Osteoblast (primary cell): ENCODE measurements around the gene CNTN3. TPM values are rescaled to one million over a fixed set of nuclear protein-coding genes. Genes with fewer than 3 reads are reported as not detected.

Source experiments
- DNase-seq: peaks from one replicate; pipeline ENCODE4 v3.0.0; 2011; ENCODE audit warnings: low spot score, mixed read lengths; ENCODE audit not compliant: insufficient read length; ENCODE audit errors: missing footprints
- H2AFZ ChIP-seq: 2 replicates; pipeline ENCODE4 v1.6.0; 2011; ENCODE audit warnings: mild to moderate bottlenecking, low read length
- H3K27ac ChIP-seq: 2 replicates; pipeline ENCODE4 v1.5.1; 2011; ENCODE audit warnings: mild to moderate bottlenecking, low read depth, low read length, moderate library complexity
- H3K27me3 ChIP-seq: 2 replicates; pipeline ENCODE4 v1.6.0; 2012; ENCODE audit warnings: mild to moderate bottlenecking, control low read depth, inconsistent platforms, low read length, moderate library complexity; ENCODE audit not compliant: insufficient read depth
- H3K36me3 ChIP-seq: 2 replicates; pipeline ENCODE4 v1.5.1; 2011; ENCODE audit warnings: mild to moderate bottlenecking, low read length, control low read depth, moderate library complexity; ENCODE audit not compliant: insufficient read depth
- H3K4me1 ChIP-seq: 2 replicates; pipeline ENCODE4 v1.5.1; 2011; ENCODE audit warnings: mild to moderate bottlenecking, low read length, control low read depth, moderate library complexity; ENCODE audit not compliant: insufficient read depth
- H3K4me2 ChIP-seq: 2 replicates; pipeline ENCODE4 v1.6.0; 2011; ENCODE audit warnings: mild to moderate bottlenecking, low read length; ENCODE audit not compliant: insufficient read depth
- H3K4me3 ChIP-seq: fragments of 200-600 bp; sonication (generic); 3 replicates; pipeline ENCODE4 v1.5.1; 2012; ENCODE audit warnings: mild to moderate bottlenecking, low read length, inconsistent platforms; ENCODE audit not compliant: insufficient read depth
- H3K79me2 ChIP-seq: 2 replicates; pipeline ENCODE4 v1.6.0; 2012; ENCODE audit warnings: mild to moderate bottlenecking, low read length, control low read depth, inconsistent platforms; ENCODE audit not compliant: insufficient read depth
- H3K9me3 ChIP-seq: 2 replicates; pipeline ENCODE4 v1.5.1; 2011; ENCODE audit warnings: low read depth, low read length, control low read depth
- H4K20me1 ChIP-seq: 2 replicates; pipeline ENCODE4 v1.6.0; 2012; ENCODE audit warnings: mild to moderate bottlenecking, low read length, control low read depth; ENCODE audit not compliant: insufficient read depth
- CTCF ChIP-seq: IDR thresholded peaks from 2 replicates; pipeline ENCODE4 v1.5.1; 2011; ENCODE audit warnings: mild to moderate bottlenecking, low read depth, low read length, moderate library complexity; ENCODE audit errors: extremely low read depth
- total RNA-seq: library from RNA; depleted of rRNA; stranded (reverse); fragments of >200 nt; gene quantifications from 2 replicates; pipeline ENCODE4 v1.2.3, GENCODE V29; 2012

Gene CNTN3
- total RNA-seq = 0.29 and 0.36 TPM in 2 replicates

DNA sequence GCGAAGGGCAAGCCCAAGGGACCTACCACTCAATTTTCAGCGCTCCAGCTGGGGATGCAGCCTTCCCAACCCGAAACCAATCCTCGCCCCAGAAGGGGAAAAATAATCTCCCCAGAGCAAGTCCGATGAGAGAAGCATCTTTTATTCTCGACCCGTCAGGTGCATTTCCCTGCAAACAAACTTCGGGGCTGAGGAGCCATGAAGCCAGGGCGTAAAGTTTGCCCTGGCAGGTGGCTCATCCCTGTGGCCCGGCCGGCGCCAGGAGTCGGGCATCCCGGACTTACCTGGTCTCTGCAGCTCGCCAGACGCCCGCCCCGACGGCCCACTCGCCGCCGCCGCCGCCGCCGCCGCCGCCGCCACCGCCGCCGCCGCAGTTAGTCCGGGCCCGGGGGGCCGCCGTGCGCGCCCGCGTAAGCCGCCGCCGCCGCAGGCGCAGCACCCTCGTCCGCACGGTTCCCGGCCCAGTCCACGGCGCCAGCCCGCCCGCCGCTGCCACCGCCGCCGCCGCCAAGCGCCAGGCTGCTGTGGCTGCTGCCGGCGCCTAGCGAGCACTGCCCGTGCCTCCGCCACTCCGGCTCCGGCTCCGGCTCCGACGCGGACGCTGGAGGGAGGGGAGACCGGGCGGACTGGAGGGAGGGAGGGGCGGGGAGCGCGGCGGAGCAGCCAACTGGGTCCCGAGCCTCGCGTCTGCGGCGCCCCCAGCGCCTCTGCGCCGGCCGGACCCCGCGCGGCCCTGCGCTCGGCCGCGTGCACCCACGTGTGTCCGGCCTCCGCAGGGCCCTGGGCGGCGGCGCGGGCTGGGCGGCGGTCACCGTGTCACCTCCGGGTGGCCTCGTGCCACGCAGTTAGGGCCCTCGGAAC lies at the start of gene CNTN3:
TSS of gene CNTN3 (minus strand) at position 553 of the 861 bp plus-strand sequence. CDS start 93,547 bp downstream, outside the sequence.
- Histone ChIP-seq H3K27ac (no peak within 1 kb of the TSS), H3K27me3 (peaks cover 3% of the 10 kb centered on the region), H3K9me3 (no peaks in the 10 kb centered on the region), H3K4me2 (no peak within 1 kb of the TSS), H3K4me1 (no peaks in the 10 kb centered on the region), H4K20me1 (no peaks in the 10 kb centered on the region), H2AFZ (no peak within 1 kb of the TSS), H3K79me2 (no peaks in the 10 kb centered on the region), H3K36me3 (no peaks in the 10 kb centered on the region), H3K4me3 (no peak within 1 kb of the TSS)
- DNase-seq = peak; percentile 41
- no peak for TF ChIP-seq CTCF

GRCh38 chr3:74663178-74663577 lies 48.7 kb upstream of the CNTN3 start:
- Histone ChIP-seq H2AFZ (no peak overlapping the region), H3K4me1 (no peaks in the 10 kb centered on the region), H3K27ac (no peak overlapping the region), H3K9me3 (no peaks in the 10 kb centered on the region), H4K20me1 (no peaks in the 10 kb centered on the region), H3K79me2 (no peaks in the 10 kb centered on the region), H3K4me2 (no peak overlapping the region), H3K4me3 (no peak overlapping the region), H3K27me3 (no peaks in the 10 kb centered on the region), H3K36me3 (no peaks in the 10 kb centered on the region)
- no peak for TF ChIP-seq CTCF
- DNase-seq = no peak

- Histone ChIP-seq H4K20me1 (no peaks in the 10 kb centered on the region), H2AFZ (no peak overlapping the region), H3K79me2 (no peaks in the 10 kb centered on the region), H3K36me3 (no peaks in the 10 kb centered on the region), H3K9me3 (no peaks in the 10 kb centered on the region), H3K4me2 (no peak overlapping the region), H3K4me1 (no peaks in the 10 kb centered on the region), H3K27me3 (no peaks in the 10 kb centered on the region), H3K27ac (no peak overlapping the region), H3K4me3 (no peak overlapping the region)
- no peak for DNase-seq
- no peak for TF ChIP-seq CTCF
Observed at GRCh38 chr3:74661672-74662071, 47.2 kb upstream of the CNTN3 start.

- Histone ChIP-seq H2AFZ (no peak overlapping the region), H3K9me3 (no peaks in the 10 kb centered on the region), H3K4me1 (no peaks in the 10 kb centered on the region), H3K36me3 (no peaks in the 10 kb centered on the region), H4K20me1 (no peaks in the 10 kb centered on the region), H3K4me2 (no peak overlapping the region), H3K27ac (no peak overlapping the region), H3K4me3 (no peak overlapping the region), H3K79me2 (no peaks in the 10 kb centered on the region), H3K27me3 (no peaks in the 10 kb centered on the region)
- no peak for TF ChIP-seq CTCF
- no peak for DNase-seq
Observed at GRCh38 chr3:74651885-74652284, 37.4 kb upstream of the CNTN3 start.
